Measurements from ENCODE around the gene OTULINL. TPM values are rescaled to one million over a fixed set of nuclear protein-coding genes. Genes with fewer than 3 reads are reported as not detected.

OTULINL gene
- total RNA-seq, 1 experiment from 2014 or later: 0.58 TPM

DNA sequence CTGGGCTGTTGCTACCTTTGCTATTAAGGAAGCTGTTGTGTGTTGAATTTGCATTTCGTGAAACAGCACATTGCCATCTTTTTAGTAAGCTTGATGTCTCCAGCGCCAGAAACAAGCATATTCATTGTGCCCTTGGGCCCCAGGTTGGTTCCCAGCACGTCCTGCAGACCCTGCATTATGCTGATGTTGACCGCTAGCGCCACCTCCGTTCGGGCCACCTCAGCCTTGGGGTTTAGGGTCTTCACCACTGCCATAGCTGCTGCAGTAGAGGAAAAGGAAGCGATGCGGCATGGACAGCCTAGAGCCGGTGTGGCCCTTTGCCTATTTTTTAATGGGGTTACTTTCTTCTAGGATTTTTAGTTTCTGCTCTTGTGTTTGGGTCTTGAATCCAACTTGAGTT is 59.2 kb downstream of the OTULINL start:
- Histone ChIP-seq H3K27me3 (replicated peaks) (peaks cover 5% of the 10 kb centered on the region), H3K4me1 (replicated peaks) (no peaks in the 10 kb centered on the region), H3K4me3 (no peak overlapping the region), H3K9me3 (replicated peaks) (no peaks in the 10 kb centered on the region), H3K27ac (no peak overlapping the region), H3K36me3 (no peaks in the 10 kb centered on the region)
- DNase-seq (ENCODE audit: low read depth in 1 of 2, low spot score in 2 of 2): no peak

DNA sequence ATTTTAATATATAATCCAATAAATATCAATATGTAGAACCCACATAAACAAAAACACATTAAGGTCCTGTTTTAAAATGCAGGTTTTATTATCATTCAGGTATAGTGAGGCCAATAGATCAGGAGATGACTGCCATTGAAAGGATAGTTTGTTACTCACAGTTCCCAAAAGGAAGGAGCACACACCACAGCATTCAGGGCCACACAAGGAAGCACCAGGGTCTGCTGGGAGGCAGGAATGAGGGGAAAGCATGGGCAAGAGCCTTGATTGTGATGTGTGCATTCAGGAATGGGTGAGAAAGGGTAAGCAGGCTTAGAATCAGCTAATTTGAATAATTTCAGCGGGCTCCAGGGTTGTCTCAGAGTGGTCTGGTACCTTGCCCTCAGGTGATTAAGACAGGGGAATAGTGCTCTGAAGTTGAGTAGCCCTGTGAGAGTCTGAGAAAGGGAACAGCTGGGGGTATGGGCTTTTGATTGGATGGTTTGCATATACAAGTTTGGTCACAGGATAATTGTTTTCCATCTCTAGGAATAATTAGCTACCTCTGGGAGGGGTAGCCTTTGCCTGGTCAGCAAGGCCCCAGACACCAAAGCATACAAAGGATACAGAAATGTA is 63.1 kb downstream of the OTULINL start:
- H3K27ac ChIP-seq: no peak overlapping the region
- peaks cover 5% of the 10 kb centered on the region for H3K27me3 ChIP-seq (replicated peaks)
- no peaks in the 10 kb centered on the region for H3K4me1 ChIP-seq (replicated peaks)
- no peak overlapping the region for H3K4me3 ChIP-seq
- no peak for DNase-seq (ENCODE audit: low read depth in 1 of 2, low spot score in 2 of 2)
- H3K9me3 ChIP-seq (replicated peaks): no peaks in the 10 kb centered on the region
- H3K36me3 ChIP-seq: no peaks in the 10 kb centered on the region

DNA sequence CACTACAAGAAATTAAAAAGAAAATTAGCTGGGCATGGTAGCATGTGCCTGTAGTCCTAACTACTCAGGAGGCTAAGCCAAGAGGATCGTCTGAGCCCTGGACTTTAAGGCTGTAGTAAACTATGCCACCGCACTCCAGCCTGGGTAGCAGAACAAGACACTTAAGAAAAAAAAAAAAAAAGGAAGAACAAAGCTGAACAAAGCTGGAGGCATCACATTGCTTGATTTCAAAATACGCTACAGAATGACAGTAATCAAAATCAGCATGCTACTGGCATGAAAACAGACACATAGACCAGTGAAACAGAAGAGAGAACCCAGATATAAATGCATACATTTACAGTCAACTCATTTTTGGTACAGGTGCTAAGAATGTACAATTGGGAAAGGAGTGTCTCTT is 68.5 kb downstream of the OTULINL start:
- Histone ChIP-seq H3K4me3 (no peak overlapping the region), H3K36me3 (no peaks in the 10 kb centered on the region), H3K27me3 (replicated peaks) (0 out of 2 replicates have a peak, but pooled peaks cover 6% of the 10 kb centered on the region), H3K27ac (no peak overlapping the region), H3K9me3 (replicated peaks) (no peaks in the 10 kb centered on the region), H3K4me1 (replicated peaks) (no peaks in the 10 kb centered on the region)
- no peak for DNase-seq (ENCODE audit: low read depth in 1 of 2, low spot score in 2 of 2)

DNA sequence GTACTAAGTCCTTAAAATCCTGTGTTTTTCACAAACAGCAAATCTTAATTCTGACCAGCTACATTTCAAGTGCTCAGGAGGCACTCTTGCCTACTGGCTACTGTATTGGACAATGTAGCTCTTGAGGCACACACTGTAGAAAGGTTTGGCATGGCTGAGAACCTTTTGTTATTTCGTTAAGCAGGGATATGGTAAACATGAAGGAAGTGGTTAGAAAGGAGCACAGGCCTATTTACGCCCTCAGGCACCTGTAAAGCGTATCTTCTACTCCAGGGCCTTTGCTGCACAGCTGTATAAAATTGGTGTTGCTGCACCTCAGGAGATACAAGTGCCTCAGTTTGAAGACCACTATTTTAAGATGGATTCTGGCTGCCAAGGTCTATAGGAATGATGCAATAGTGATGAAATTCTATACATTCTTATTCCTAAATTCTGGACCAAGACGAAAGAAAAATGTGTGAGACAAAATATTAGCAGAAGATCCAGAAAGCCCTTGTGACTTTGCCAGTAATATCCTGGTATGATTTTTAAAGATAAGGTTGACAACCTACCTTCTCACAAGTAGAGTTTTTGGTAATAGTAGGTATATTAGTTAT is 73.7 kb downstream of the OTULINL start:
- Histone ChIP-seq H3K9me3 (replicated peaks) (no peaks in the 10 kb centered on the region), H3K36me3 (no peaks in the 10 kb centered on the region), H3K27ac (no peak overlapping the region), H3K4me1 (replicated peaks) (no peaks in the 10 kb centered on the region), H3K27me3 (replicated peaks) (0 out of 2 replicates have a peak, but pooled peaks cover 8% of the 10 kb centered on the region), H3K4me3 (no peak overlapping the region)
- no peak for DNase-seq (ENCODE audit: low read depth in 1 of 2, low spot score in 2 of 2)

DNA sequence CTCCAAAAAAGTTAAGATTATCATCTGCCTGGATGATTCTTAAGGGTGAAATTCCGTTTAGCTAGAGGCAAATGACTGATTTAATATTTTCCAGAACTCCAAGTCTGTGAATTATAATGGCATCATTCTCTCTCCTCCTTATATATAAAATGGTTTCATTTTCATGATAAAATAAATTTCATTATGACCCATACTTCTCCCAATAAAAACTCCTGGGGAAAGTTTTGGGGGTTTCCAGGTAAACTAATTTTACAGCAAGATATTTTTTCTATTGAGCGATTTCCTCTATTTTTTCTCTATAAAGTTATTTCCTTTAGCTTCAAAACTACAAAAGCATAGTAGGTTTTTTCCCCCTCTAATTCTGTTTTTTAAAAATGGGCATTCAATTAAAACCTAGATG is 75.3 kb downstream of the OTULINL start:
- no peaks in the 10 kb centered on the region for H3K4me1 ChIP-seq (replicated peaks)
- no peaks in the 10 kb centered on the region for H3K36me3 ChIP-seq
- DNase-seq (ENCODE audit: low read depth in 1 of 2, low spot score in 2 of 2): no peak
- H3K27me3 ChIP-seq (replicated peaks): 0 out of 2 replicates have a peak, but pooled peaks cover 5% of the 10 kb centered on the region
- H3K27ac ChIP-seq: no peak overlapping the region
- no peak overlapping the region for H3K4me3 ChIP-seq
- H3K9me3 ChIP-seq (replicated peaks): no peaks in the 10 kb centered on the region

DNA sequence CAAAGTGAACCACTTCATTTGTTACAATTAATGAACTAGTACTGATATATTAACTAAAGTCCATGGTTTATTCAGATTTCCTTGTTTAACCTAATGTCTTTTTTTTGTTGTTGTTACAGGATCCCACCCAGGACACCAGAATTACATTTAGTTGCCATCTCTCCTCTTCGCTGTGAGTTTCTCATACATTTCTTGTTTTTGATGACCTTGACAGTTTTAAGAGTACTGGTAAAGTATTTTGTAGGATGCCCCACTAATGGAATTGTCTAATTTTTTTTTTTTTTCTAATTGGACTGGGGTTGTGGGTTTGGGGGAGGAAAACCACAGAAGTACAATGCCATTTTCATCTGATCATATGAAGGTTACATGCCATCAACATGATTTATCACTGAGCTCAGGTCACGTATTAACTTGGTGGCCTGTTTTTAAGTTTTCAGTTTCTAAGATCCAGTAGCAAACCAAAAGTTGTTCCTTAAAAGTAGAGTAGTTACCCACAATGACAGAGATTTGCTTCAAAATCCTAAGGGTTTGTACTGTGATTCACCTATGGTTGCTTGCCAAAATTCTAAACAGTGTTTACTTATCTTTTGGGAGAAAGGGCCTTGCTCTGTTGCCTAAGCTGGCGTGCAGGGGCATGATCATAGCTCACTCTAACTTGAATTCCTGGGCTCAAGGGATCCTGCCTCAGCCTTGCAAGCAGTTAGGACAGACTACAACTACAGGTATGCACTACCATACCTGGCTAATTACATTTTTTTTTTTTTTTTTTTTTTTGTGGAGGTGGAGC is 78.4 kb downstream of the OTULINL start:
- Histone ChIP-seq H3K27me3 (replicated peaks) (0 out of 2 replicates have a peak, but pooled peaks cover 4% of the 10 kb centered on the region), H3K36me3 (peaks cover 9% of the 10 kb centered on the region), H3K27ac (no peak overlapping the region), H3K4me1 (replicated peaks) (peaks cover 7% of the 10 kb centered on the region), H3K4me3 (no peak overlapping the region), H3K9me3 (replicated peaks) (no peaks in the 10 kb centered on the region)
- no peak for DNase-seq (ENCODE audit: low read depth in 1 of 2, low spot score in 2 of 2)

DNA sequence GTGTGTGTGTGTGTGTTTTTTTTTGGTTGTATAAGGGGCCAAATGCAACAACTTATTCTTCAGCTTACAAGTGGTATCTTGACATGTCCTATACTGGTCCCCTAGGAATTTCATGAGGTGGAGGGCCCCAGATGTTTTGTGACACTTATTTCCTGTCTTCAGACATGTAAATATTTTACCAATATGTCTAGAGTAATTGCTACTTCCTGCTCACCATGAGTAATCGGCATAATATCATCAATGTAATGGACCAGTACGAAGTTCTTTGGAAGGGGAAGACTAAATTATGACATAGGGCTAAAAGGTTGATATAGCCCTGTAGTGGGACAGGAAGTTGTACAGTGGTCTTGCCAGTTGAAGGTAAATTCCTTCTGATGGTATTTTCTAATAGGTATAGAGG is 79.2 kb downstream of the OTULINL start:
- Histone ChIP-seq H3K27ac (no peak overlapping the region), H3K36me3 (peaks cover 9% of the 10 kb centered on the region), H3K27me3 (replicated peaks) (no peaks in the 10 kb centered on the region), H3K4me3 (no peak overlapping the region), H3K9me3 (replicated peaks) (no peaks in the 10 kb centered on the region), H3K4me1 (replicated peaks) (peaks cover 12% of the 10 kb centered on the region)
- DNase-seq (ENCODE audit: low read depth in 1 of 2, low spot score in 2 of 2): no peak

Other genes with a start within 250 kb of the OTULINL start
- 44.6 and 47.0 TPM in 2 replicates for gene OTULIN, start 82.9 kb downstream of the OTULINL start, total RNA-seq (2014; rRNA removed; shearing (Covaris generic))